ENCODE measurements around the gene STK32B.

Gene STK32B

DNA sequence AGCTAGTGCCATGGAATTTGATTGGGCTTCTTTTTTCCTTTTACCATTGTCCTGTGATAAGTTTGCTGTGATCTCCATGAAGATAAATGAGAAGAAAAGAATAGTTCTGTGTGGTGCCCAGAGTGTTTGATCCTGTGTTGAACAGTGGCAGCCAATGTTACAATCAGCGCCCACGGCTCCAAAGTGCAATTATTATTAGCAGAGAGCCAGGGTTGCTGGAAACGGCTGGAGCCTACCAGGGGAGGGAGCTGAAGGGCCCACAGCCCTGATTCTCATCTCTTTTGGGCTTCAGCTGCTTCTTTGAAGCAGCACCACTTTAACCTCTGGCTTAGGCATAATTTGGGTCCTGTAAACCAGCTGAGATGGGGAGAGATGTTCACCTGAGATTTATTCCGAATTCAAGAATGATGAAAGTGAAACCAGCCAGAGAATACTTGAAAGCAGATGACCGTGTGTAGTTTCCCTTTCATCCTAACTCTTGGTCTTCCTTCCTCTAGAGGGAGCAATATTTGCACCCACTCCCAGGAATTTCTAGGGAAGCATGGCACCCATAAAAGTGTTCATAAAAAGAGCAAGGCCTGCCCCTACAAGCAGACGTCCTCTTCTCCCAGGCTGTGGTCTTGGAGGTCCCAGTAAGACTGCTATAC, 358.8 kb downstream of the STK32B start:
- H3K4me3 ChIP-seq (ENCODE audit: control insufficient read depth, low read depth, low read length): no peak overlapping the region
- DNase-seq (ENCODE audit: low read depth): no peak
- TF ChIP-seq CTCF (conservative IDR thresholded peaks at IDR 0.05; ENCODE audit: control insufficient read depth, insufficient read depth, low read depth, low read length): no peak

GRCh38 chr4:5412296-5412695, 361.0 kb downstream of the STK32B start:
- no peak for TF ChIP-seq CTCF (conservative IDR thresholded peaks at IDR 0.05; ENCODE audit: control insufficient read depth, insufficient read depth, low read depth, low read length)
- no peak for DNase-seq (ENCODE audit: low read depth)
- H3K4me3 ChIP-seq (ENCODE audit: control insufficient read depth, low read depth, low read length): no peak overlapping the region

GRCh38 chr4:5412751-5413150, 361.5 kb downstream of the STK32B start:
- TF ChIP-seq CTCF (conservative IDR thresholded peaks at IDR 0.05; ENCODE audit: control insufficient read depth, insufficient read depth, low read depth, low read length): no peak
- DNase-seq (ENCODE audit: low read depth): no peak
- no peak overlapping the region for H3K4me3 ChIP-seq (ENCODE audit: control insufficient read depth, low read depth, low read length)

DNA sequence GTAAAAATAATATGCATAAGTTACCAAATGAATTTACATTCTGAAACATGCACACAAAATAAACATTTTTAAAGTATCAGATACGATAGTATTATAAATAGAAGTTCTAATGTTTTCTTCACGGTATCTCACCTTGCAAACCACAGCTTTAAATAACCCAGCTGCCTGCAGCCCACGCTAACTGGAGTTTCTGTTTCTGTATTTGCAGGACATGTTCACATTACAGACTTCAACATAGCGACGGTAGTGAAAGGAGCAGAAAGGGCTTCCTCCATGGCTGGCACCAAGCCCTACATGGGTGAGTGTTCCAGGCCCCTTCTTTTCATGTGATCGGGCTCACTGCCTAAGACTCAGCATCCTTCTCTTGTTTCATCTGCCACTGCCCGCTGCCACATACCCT, 365.4 kb downstream of the STK32B start:
- H3K4me3 ChIP-seq (ENCODE audit: control insufficient read depth, low read depth, low read length): no peak overlapping the region
- TF ChIP-seq CTCF (conservative IDR thresholded peaks at IDR 0.05; ENCODE audit: control insufficient read depth, insufficient read depth, low read depth, low read length): no peak
- DNase-seq (ENCODE audit: low read depth): no peak

GRCh38 chr4:5420266-5420665, 369.0 kb downstream of the STK32B start:
- no peak overlapping the region for H3K4me3 ChIP-seq (ENCODE audit: control insufficient read depth, low read depth, low read length)
- DNase-seq (ENCODE audit: low read depth): no peak
- TF ChIP-seq CTCF (conservative IDR thresholded peaks at IDR 0.05; ENCODE audit: control insufficient read depth, insufficient read depth, low read depth, low read length): no peak

DNA sequence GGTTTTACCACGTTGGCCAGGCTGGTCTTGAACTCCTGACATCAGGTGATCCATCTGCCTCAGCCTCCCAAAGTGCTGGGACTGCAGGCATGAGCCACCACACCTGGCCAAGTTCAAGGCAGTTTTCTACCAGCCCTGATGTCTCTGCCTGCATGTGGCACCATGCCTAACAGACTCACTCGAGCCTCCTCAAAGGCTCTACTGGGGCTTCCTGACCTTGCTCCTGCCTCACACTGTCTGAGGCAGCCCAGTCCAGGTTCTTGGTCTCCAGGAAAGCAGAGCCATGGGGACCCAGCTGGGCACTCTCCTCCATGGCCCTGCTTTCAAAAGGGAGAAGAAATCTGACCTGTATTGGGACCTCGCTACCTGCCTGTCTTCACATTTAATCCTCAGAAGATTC, 370.1 kb downstream of the STK32B start:
- no peak for TF ChIP-seq CTCF (conservative IDR thresholded peaks at IDR 0.05; ENCODE audit: control insufficient read depth, insufficient read depth, low read depth, low read length)
- DNase-seq (ENCODE audit: low read depth): no peak
- no peak overlapping the region for H3K4me3 ChIP-seq (ENCODE audit: control insufficient read depth, low read depth, low read length)

- H3K4me3 ChIP-seq (ENCODE audit: control insufficient read depth, low read depth, low read length): no peak overlapping the region
- no peak for DNase-seq (ENCODE audit: low read depth)
- no peak for TF ChIP-seq CTCF (conservative IDR thresholded peaks at IDR 0.05; ENCODE audit: control insufficient read depth, insufficient read depth, low read depth, low read length)
Observed at GRCh38 chr4:5422195-5422594, 370.9 kb downstream of the STK32B start.

Measured in fibroblast of mammary gland (primary cell).